ENCODE measurements around the gene L3MBTL3.

- no peak for TF ChIP-seq CTCF (IDR thresholded peaks at IDR 0.05)
- no peak for TF ChIP-seq POLR2A (IDR thresholded peaks at IDR 0.05)
- no peak for TF ChIP-seq EP300 (IDR thresholded peaks at IDR 0.05)
- no peak for TF ChIP-seq POLR2AphosphoS5 (IDR thresholded peaks at IDR 0.05)
Observed at GRCh38 chr6:130070792-130071191, 52.4 kb downstream of the L3MBTL3 start.
